Tibial artery (tissue), 4 donors: Measurements from ENCODE around the gene TSPAN4.

Experiments
- DNase-seq, 2 donors: peaks; one replicate each; pipeline ENCODE4 v3.0.0-alpha.2; 2019
- H3K27ac ChIP-seq, 2 donors: fragments of 200-600 bp; sonication (generic) in 1 of 2; 1 replicate in 1 of 2; 2 replicates in 1 of 2; pipeline ENCODE4 v1.5.1; 2018 to 2019; ENCODE audit warnings: mild to moderate bottlenecking in 1 of 2
- H3K27me3 ChIP-seq, 2 donors: fragments of 200-600 bp; sonication (generic) in 1 of 2; one replicate each; pipeline versions ENCODE4 v1.5.1 to v1.6.0; 2016 to 2019
- H3K36me3 ChIP-seq, 3 donors: fragments of 200-600 bp; sonication (generic) in 2 of 3; one replicate each; pipeline ENCODE4 v1.5.1; 2016 to 2019; ENCODE audit warnings: mild to moderate bottlenecking in 2 of 3
- H3K4me1 ChIP-seq, 4 donors: fragments of 200-600 bp; sonication (generic) in 2 of 4; 1 replicate in 3 of 4; 2 replicates in 1 of 4; pipeline ENCODE4 v1.5.1; 2016 to 2019
- H3K4me3 ChIP-seq, 2 donors: fragments of 200-600 bp; sonication (generic) in 1 of 2; 1 replicate in 1 of 2; 2 replicates in 1 of 2; pipeline ENCODE4 v1.5.1; 2018 to 2019; ENCODE audit warnings: mild to moderate bottlenecking in 2 of 2
- H3K9me3 ChIP-seq, 3 donors: fragments of 200-600 bp; sonication (generic) in 1 of 3; one replicate each; pipeline ENCODE4 v1.5.1; 2016 to 2019
- intact Hi-C: fragments of 100-400 bp; cut with DNase I; formaldehyde crosslinking; loops from one replicate; pipeline ENCODE4 v1.15.0; 2023; ENCODE audit warnings: low total_unique reads
- TF ChIP-seq, protein P1 (sequence below), 2 experiments: fragments of 200-600 bp in 1 of 2; fragments of 450-650 bp in 1 of 2; IDR thresholded peaks; one replicate each; pipeline ENCODE4 v1.5.1; 2017 to 2019; ENCODE audit warnings: antibody characterized with exemption in 2 of 2, mild to moderate bottlenecking in 1 of 2, moderate library complexity in 1 of 2

The TSPAN4 gene

DNA sequence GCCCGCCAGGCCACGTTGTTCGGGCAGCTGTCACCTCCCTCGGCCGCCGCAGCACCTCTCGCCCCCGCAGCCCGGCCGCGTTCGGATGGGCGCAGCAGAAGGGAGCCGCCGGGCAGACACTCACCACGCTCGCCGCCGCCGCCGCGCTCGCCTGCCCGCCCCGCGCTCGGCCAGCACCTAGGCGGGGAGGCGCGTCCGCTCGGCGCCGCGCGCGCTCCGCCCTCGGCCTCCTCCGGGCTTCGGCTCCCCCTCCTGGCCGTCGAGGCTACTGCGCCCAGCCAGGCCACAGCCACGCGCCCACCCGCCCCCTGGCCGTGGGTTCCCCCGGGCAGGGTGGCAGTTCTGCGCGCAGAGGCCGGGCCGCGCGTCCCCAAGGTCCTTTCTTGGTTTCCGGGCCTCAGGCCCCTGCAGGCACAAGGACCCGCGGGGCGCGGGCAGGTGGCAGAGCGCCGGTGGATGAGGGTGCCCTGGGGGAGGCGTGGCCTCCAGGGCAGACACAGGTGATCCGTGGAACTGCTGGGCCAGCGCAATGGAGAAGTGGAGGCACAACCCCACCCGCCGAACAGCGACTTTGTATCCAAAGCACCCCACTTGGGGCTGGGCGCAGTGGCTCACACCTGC lies 44.4 kb upstream of the TSPAN4 start, which contains the start of gene SLC25A22:
SLC25A22 (minus strand) TSS at position 189 of the 621 bp plus-strand sequence. CDS start 3,275 bp downstream, outside the sequence.
- H3K9me3 ChIP-seq, result no peaks in the 10 kb centered on the region
- peak within 1 kb of the TSS; percentile 68 to 88 for H3K4me3 ChIP-seq
- DNase-seq, result peak in 1 of 2 donors; percentile 82
- peaks cover 0 to 49% (median 8%) of the 10 kb centered on the region in 3 donors for H3K36me3 ChIP-seq
- TF ChIP-seq, protein P1, sequence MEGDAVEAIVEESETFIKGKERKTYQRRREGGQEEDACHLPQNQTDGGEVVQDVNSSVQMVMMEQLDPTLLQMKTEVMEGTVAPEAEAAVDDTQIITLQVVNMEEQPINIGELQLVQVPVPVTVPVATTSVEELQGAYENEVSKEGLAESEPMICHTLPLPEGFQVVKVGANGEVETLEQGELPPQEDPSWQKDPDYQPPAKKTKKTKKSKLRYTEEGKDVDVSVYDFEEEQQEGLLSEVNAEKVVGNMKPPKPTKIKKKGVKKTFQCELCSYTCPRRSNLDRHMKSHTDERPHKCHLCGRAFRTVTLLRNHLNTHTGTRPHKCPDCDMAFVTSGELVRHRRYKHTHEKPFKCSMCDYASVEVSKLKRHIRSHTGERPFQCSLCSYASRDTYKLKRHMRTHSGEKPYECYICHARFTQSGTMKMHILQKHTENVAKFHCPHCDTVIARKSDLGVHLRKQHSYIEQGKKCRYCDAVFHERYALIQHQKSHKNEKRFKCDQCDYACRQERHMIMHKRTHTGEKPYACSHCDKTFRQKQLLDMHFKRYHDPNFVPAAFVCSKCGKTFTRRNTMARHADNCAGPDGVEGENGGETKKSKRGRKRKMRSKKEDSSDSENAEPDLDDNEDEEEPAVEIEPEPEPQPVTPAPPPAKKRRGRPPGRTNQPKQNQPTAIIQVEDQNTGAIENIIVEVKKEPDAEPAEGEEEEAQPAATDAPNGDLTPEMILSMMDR (IDR thresholded peaks at IDR 0.05), result peak; percentile 81 to 87
- intact Hi-C loops, result no loop called here
- H3K27me3 ChIP-seq, result no peaks in the 10 kb centered on the region
- H3K4me1 ChIP-seq, result peaks cover 0 to 38% (median 24%) of the 10 kb centered on the region in 4 donors
- peak within 1 kb of the TSS; percentile 71 to 85 for H3K27ac ChIP-seq

- Histone ChIP-seq H3K9me3 (no peaks in the 10 kb centered on the region), H3K27me3 (no peaks in the 10 kb centered on the region), H3K4me1 (peaks cover 0 to 42% (median 35%) of the 10 kb centered on the region in 4 donors), H3K36me3 (peaks cover 0 to 42% (median 8%) of the 10 kb centered on the region in 3 donors), H3K4me3 (no peak overlapping the region), H3K27ac (no peak overlapping the region)
- no peak for DNase-seq
- TF ChIP-seq, protein P1 (IDR thresholded peaks at IDR 0.05), result no peak
- intact Hi-C loops, result loop anchor here (10.0 kb wide), 1 partner anchor 225 kb away; the partner anchor contains the start of gene PHRF1
Measured at GRCh38 chr11:799641-800316, 42.9 kb upstream of the TSPAN4 start.

DNA sequence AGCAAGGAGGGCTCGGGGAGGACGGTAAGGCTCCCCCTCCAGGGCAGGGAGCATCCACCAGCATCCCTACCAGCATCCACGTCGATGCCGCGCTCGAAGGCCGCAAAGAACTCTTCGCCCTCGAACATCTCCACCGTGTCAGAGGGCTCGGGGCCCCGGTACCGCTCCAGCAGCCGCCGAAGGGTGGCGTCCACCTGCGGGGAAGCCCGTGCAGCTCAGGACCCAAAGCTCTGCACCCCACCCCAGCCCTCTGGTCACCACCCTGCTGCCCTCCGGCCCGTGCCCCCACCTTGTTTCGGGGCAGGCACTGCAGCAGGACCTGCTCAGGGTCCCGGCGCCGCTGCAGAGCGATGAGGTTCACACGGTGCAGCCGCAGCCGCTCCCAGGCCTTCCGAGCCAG lies 42.2 kb upstream of the TSPAN4 start:
- intact Hi-C loops, result loop anchor here (10.0 kb wide), 1 partner anchor 226 kb away; the partner anchor contains the start of gene PHRF1
- no peak for DNase-seq
- H3K9me3 ChIP-seq, result no peaks in the 10 kb centered on the region
- TF ChIP-seq, protein P1 (IDR thresholded peaks at IDR 0.05), result no peak
- peaks cover 0 to 42% (median 8%) of the 10 kb centered on the region in 3 donors for H3K36me3 ChIP-seq
- H3K4me3 ChIP-seq, result no peak overlapping the region
- no peak overlapping the region for H3K27ac ChIP-seq
- H3K4me1 ChIP-seq, result peaks cover 0 to 42% (median 31%) of the 10 kb centered on the region in 4 donors
- H3K27me3 ChIP-seq, result no peaks in the 10 kb centered on the region

- TF ChIP-seq, protein P1 (IDR thresholded peaks at IDR 0.05), result no peak
- peaks cover 0 to 36% (median 27%) of the 10 kb centered on the region in 4 donors for H3K4me1 ChIP-seq
- no peak overlapping the region for H3K4me3 ChIP-seq
- H3K27ac ChIP-seq, result no peak overlapping the region
- H3K36me3 ChIP-seq, result peaks cover 0 to 42% (median 8%) of the 10 kb centered on the region in 3 donors
- intact Hi-C loops, result loop anchor here (10.0 kb wide), 1 partner anchor 226 kb away; the partner anchor contains the start of gene PHRF1
- no peaks in the 10 kb centered on the region for H3K9me3 ChIP-seq
- DNase-seq, result no peak
- H3K27me3 ChIP-seq, result no peaks in the 10 kb centered on the region
Measured at GRCh38 chr11:801097-801780, 41.4 kb upstream of the TSPAN4 start.

DNA sequence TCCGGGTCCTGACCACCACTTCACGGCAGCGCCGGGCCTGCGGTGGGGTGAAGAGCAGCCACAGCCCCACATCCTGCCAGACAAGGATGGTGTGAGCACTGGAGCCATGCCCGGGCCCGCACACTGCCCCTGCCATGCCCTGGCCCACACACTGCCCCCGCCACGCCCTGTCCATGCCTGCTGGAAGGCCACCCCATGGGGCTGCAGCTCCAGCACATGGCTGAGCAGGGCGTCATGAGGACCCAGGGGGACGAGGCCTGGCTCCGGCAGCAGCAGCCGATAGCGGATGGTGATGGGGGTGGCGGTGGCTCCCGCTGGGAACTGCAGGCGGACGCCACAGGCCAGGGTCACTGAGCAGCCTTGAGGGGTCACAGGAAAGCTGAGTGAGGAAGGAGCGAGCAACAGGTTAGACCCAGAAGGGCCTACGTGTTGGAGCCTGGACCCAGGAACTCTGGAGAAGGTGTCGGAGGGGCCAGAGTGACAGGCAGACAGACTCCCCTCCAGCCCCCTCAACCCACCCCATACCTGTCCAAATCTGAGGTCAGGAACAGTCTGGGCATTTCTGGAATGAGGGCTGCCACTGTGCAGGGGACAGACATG lies 40.5 kb upstream of the TSPAN4 start:
- H3K4me1 ChIP-seq, result peaks cover 0 to 28% (median 19%) of the 10 kb centered on the region in 4 donors
- TF ChIP-seq, protein P1 (IDR thresholded peaks at IDR 0.05), result no peak
- peaks cover 0 to 42% (median 8%) of the 10 kb centered on the region in 3 donors for H3K36me3 ChIP-seq
- no peak overlapping the region for H3K4me3 ChIP-seq
- no peak for DNase-seq
- H3K9me3 ChIP-seq, result no peaks in the 10 kb centered on the region
- no peaks in the 10 kb centered on the region for H3K27me3 ChIP-seq
- intact Hi-C loops, result loop anchor here (10.0 kb wide), 1 partner anchor 227 kb away; the partner anchor contains the start of gene PHRF1
- no peak overlapping the region for H3K27ac ChIP-seq
